GM19099 (cell line): ENCODE results near the gene NNAT.
A peak's percentile ranks its signal among the peaks of the same experiment; 100 is the strongest.

Source experiments
- POLR2A ChIP-seq: IDR thresholded peaks from 3 replicates; pipeline ENCODE4 v1.6.1; 2011; ENCODE audit warnings: low read depth; ENCODE audit not compliant: insufficient read length; ENCODE audit errors: extremely low read depth

The NNAT gene

GRCh38 chr20:37526839-37527637, 6.0 kb downstream of the NNAT start:
- no peak for TF ChIP-seq POLR2A

GRCh38 chr20:37527638-37528445, 6.8 kb downstream of the NNAT start, which contains the start of gene BLCAP:
Gene BLCAP, minus strand, starts transcription at chr20:37527876. Its CDS starts 8,702 bp downstream, at chr20:37519174.
- peak; percentile 90 for TF ChIP-seq POLR2A

DNA sequence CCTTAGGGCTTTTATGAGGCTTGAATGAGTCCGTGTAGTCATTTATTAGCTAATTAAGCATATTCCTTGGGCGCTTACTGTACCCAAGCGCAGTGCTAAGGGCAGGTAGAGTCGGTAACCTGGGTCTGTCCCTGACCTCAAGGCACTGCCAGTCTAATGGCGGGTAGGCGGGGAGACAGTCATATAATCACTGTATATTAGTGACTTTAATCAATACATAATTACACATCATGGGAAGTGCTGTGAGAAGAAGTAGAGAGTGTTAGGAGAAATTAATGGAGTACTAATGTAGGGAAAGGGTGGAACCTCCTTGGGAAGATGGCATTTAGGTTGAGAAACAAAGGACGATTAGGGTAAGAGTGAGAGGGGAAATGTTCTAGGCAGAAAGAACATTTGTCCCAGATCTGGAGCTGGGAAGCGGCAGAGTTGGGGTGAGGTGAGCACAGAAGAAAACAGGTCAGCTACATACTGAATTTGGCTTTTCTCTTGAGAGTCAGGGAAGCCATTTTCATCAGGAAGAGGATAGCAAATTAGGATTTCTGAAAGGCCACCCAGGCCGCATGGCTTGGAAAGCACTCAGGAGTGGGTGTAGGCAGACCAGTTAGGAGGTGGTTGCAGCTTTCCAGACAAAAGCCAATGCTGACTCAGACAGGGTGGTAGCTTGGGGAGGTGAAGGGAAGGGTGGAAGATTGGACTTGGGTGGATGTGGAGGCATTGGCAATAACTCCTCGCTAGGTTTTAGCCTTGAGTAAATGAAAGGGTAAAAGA, 7.6 kb downstream of the NNAT start:
- no peak for TF ChIP-seq POLR2A

GRCh38 chr20:37529214-37529967, 8.3 kb downstream of the NNAT start:
- TF ChIP-seq POLR2A: no peak

- no peak for TF ChIP-seq POLR2A
Measured at GRCh38 chr20:37529968-37530600, 9.0 kb downstream of the NNAT start.

DNA sequence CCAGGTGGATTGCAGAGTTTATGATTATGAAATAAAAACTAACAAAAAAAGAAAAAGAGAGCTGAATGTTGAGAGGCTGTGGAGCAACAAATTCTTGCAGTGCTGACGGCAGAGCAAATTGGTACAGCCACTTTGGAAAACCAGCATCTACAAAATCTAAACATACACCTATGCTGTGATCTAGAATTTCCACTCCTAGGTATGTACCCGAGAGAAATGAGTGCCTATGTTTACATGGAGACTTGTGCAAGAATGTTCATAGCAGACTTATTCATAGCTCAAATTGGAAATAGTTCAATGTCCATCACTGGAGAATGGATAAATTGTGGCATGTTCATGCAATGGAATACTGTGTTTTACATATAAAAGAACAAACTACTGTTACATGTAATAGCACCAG, 9.6 kb downstream of the NNAT start:
- no peak for TF ChIP-seq POLR2A

DNA sequence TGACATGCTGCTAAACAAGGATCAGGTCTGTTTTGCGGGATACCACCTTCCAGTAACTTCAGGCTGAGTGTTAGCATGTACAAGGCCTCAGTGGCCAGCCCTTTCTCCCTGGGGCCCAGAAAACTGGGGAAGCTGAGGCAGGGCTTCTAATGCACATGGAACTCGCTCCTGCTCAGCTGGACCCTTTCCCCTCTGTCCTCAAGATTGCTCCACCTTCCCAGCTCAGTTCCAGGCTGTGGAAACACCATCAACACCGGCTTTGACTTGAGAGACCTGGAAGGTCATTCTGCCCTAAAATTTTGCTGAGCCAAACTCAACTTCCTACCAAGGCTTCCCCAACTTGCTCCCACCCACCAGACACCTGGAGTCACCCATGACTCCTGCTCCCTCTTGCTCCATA, 10.8 kb downstream of the NNAT start:
- TF ChIP-seq POLR2A: no peak

DNA sequence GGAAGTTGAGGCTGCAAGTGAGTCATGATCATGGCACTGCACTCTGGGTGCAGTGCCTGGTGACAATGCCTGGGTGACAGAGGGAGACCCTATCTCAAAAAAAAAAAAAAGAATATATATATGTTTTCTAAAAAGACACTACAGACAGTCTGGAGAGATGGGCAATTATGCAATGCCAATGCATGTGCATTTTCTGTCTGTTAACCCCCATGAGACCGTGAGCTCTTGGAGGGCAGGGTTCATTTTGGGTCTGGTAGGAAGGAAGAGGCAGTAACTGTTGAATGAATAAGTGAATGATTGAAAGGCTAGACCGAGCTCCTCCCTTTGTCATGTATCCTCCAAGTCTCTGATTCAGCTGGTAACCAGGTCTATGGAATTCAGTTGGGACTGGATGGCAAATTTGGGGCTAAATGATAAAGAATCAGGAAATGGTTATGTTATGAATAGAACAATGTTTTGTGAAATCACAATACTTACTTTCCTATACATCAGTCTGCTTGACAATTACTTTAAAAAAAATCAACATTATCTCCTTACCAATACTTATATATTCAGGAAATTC, 12.2 kb downstream of the NNAT start:
- no peak for TF ChIP-seq POLR2A

GRCh38 chr20:37534401-37535157, 13.5 kb downstream of the NNAT start:
- no peak for TF ChIP-seq POLR2A

- TF ChIP-seq POLR2A: no peak
Measured at GRCh38 chr20:37535443-37536132, 14.5 kb downstream of the NNAT start.

DNA sequence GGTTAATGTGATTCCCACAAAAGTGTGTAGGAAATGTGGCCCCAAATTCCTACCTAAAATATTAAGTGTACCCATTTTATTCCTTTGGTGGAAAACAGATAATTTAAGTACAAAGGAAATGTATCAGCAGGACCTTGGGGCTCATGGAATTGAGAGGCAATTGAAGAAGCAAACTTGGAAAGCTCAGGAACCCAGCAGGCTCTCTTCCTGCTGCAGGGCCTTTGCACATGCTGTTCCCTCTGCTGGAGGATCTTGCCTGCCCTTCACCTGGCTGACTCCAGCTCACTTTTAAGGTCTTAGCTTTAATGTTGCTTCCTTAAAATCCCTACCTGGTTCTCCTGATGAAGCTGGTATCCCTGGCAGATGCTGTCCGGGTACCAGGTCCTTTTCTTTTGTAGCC, 16.5 kb downstream of the NNAT start:
- TF ChIP-seq POLR2A: no peak

- no peak for TF ChIP-seq POLR2A
Measured at GRCh38 chr20:37538003-37538402, 17.0 kb downstream of the NNAT start.

- no peak for TF ChIP-seq POLR2A
Measured at GRCh38 chr20:37539424-37539823, 18.4 kb downstream of the NNAT start.

GRCh38 chr20:37540001-37540400, 19.0 kb downstream of the NNAT start:
- no peak for TF ChIP-seq POLR2A
